Colonic mucosa (tissue), 4 donors: ENCODE measurements around the gene BRD3. TPM values are rescaled to one million over a fixed set of nuclear protein-coding genes. Genes with fewer than 3 reads are reported as not detected.

ENCODE experiments used
- DNase-seq: peaks from one replicate; pipeline ENCODE4 v3.0.0-alpha.2; 2020
- H3K27ac ChIP-seq: fragments of 200-600 bp; one replicate; pipeline ENCODE4 v1.8.0; 2021
- H3K27me3 ChIP-seq: fragments of 200-600 bp; one replicate; pipeline ENCODE4 v1.8.0; 2021
- H3K36me3 ChIP-seq: fragments of 200-600 bp; one replicate; pipeline ENCODE4 v1.8.0; 2021
- H3K4me1 ChIP-seq: fragments of 200-600 bp; one replicate; pipeline ENCODE4 v1.8.0; 2021; ENCODE audit warnings: mild to moderate bottlenecking
- H3K4me3 ChIP-seq: fragments of 200-600 bp; one replicate; pipeline ENCODE4 v1.8.0; 2021
- H3K9ac ChIP-seq, 2 donors: one replicate each; pipeline ENCODE4 v1.7.0; 2013; ENCODE audit warnings: control low read depth in 2 of 2, low read depth in 2 of 2, low read length in 2 of 2
- H3K9me3 ChIP-seq: fragments of 200-600 bp; one replicate; pipeline ENCODE4 v1.8.0; 2021
- intact Hi-C: fragments of 100-400 bp; cut with DNase I; formaldehyde crosslinking; loops from one replicate; pipeline ENCODE4 v1.14.1; 2022
- total RNA-seq, 2 donors: library from RNA; stranded (reverse); fragmentation: NEBNext Ultra II Directional in 1 of 2; extraction: Animal tissue kit (Norgen Biotek cat#: 25700) in 1 of 2; gene quantifications; one replicate each; pipeline ENCODE4 v1.2.1, GENCODE V29; 2021
- TF ChIP-seq, protein P1 (sequence below): fragments of 200-600 bp; IDR thresholded peaks from one replicate; pipeline ENCODE4 v1.8.0; 2022; ENCODE audit warnings: antibody characterized with exemption, mild to moderate bottlenecking
- donor health status: healthy.
- donor health status: DM: no; HTN: no; CAD: no.
- donor health status: DM: no; HTN: no; CAD: no.

The BRD3 gene
- total RNA-seq, 2 donors from 2014 or later: 26.8 to 50.9 TPM

DNA sequence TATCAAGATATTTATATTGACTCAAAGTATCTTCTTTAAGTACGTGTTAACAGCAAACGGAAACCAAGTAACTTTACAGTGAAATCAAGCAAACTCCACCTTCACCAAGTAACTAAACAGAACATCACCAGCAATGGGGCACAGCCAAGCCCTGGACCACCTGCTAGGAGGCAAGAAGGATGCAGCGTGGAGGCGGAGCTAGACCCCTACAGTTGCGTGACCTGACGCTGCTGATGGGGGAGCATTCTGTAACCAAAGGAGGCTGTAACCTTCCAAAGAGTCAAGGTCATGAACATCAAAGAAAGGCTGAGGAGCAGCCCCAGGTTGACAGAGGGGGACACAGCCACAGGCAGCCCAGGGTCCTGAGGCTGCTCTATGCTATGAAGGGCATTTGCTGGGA lies 81.8 kb downstream of the BRD3 start:
- H3K36me3 ChIP-seq: no peaks in the 10 kb centered on the region
- no peak for DNase-seq
- H3K9me3 ChIP-seq: no peaks in the 10 kb centered on the region
- intact Hi-C loops: no loop called here
- no peak overlapping the region for H3K9ac ChIP-seq
- no peaks in the 10 kb centered on the region for H3K4me1 ChIP-seq
- TF ChIP-seq, protein P1, sequence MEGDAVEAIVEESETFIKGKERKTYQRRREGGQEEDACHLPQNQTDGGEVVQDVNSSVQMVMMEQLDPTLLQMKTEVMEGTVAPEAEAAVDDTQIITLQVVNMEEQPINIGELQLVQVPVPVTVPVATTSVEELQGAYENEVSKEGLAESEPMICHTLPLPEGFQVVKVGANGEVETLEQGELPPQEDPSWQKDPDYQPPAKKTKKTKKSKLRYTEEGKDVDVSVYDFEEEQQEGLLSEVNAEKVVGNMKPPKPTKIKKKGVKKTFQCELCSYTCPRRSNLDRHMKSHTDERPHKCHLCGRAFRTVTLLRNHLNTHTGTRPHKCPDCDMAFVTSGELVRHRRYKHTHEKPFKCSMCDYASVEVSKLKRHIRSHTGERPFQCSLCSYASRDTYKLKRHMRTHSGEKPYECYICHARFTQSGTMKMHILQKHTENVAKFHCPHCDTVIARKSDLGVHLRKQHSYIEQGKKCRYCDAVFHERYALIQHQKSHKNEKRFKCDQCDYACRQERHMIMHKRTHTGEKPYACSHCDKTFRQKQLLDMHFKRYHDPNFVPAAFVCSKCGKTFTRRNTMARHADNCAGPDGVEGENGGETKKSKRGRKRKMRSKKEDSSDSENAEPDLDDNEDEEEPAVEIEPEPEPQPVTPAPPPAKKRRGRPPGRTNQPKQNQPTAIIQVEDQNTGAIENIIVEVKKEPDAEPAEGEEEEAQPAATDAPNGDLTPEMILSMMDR: no peak
- no peak overlapping the region for H3K4me3 ChIP-seq
- no peaks in the 10 kb centered on the region for H3K27me3 ChIP-seq
- no peak overlapping the region for H3K27ac ChIP-seq

DNA sequence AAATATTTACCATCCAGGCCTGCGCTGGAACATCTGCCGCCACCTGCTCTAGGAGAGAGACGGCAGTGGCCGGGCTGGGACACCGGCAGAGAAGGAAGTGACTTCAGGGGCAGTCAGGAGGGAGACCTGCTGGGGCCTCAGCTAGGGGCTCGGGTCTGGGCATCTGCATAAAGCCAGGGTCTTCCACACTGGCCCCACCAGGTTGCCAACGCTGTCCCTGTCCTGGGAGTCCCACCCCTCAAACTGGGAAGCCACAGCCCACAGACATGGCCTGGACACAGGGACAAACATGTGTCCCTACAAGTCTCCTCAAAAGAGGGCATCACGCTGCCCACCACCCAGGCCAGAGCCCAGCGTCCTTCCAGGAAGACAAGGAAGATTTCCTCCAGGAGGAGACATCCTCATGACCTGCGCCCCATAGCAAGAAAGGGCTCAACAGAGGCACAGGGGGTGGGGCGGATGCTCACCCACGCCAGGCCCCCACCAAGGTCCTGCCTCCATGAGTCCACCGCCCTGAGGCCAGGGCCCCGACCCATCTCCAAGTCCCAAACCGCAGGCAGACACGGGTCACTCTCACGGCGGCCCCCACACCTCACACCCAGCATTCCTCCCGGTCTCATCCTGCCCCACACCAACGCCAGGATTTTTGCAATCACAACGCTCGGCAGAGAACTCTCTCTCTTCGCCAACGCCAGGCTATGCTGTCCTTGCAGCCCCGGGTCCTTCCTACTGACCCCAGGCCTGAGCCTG lies 84.7 kb downstream of the BRD3 start:
- TF ChIP-seq, protein P1: no peak
- H3K4me1 ChIP-seq: no peaks in the 10 kb centered on the region
- DNase-seq: no peak
- H3K9me3 ChIP-seq: no peaks in the 10 kb centered on the region
- H3K4me3 ChIP-seq: no peak overlapping the region
- H3K27me3 ChIP-seq: no peaks in the 10 kb centered on the region
- peak overlapping the region in 1 of 2 donors; percentile 1 for H3K9ac ChIP-seq
- H3K27ac ChIP-seq: no peak overlapping the region
- H3K36me3 ChIP-seq: no peaks in the 10 kb centered on the region
- intact Hi-C loops: no loop called here

DNA sequence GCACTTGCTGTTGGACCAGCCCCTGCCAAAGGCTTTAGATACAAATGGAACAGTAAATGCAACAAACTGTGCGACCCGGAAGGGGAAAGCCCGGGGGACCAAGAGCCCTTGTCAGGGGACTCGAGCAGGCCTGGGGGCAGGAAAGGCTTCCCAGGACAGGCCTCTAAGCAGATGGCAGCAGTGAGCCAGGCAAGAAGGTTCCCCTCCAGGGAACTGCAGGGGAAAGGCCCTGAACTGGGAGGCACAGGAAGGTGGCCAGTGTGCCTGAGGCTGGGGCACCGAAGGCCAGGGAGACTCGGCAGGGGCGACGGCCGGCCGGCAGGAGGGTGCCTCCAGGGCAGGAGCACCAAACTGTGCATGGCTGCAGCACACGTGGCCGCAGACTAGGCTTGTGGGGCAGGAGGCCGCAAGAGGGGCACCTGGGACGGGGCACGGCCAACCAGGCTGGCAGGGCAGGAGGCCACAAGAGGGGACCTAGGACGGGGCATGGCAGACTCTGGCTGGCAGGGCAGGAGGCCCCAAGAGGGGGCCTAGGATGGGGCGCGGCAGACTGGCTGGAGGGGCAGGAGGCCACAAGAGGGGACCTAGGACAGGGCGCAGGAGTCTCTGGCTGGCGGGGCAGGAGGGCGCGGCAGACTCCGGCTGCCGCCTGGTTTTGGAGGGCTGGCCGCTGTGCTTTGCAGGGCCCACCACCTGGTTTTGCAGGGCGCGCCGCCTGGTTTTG lies 85.7 kb downstream of the BRD3 start:
- H3K4me3 ChIP-seq: no peak overlapping the region
- intact Hi-C loops: no loop called here
- DNase-seq: no peak
- H3K36me3 ChIP-seq: no peaks in the 10 kb centered on the region
- H3K9ac ChIP-seq: no peak overlapping the region
- H3K9me3 ChIP-seq: no peaks in the 10 kb centered on the region
- TF ChIP-seq, protein P1: no peak
- no peaks in the 10 kb centered on the region for H3K27me3 ChIP-seq
- no peak overlapping the region for H3K27ac ChIP-seq
- H3K4me1 ChIP-seq: no peaks in the 10 kb centered on the region

DNA sequence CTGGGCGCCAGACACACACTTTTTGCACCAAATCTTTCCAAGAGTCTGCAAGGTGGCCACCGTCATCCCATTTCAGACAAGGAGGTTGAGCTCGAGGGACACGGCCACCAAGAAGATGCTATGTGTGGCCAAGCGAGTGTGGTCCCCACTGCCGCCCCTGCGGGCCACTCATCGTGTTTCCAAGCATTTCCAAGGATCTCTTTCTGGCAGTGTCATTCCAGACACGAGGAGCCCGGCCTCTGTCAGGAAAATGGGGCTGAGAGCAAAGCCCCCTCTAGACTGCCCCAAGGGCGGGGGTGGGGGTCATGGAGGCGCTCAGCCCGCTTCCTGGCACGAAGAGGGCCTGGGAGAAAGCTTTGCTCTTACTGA lies 86.3 kb downstream of the BRD3 start:
- DNase-seq: no peak
- Histone ChIP-seq H3K4me3 (no peak overlapping the region), H3K4me1 (no peaks in the 10 kb centered on the region), H3K27ac (no peak overlapping the region), H3K9ac (no peak overlapping the region), H3K9me3 (no peaks in the 10 kb centered on the region), H3K27me3 (no peaks in the 10 kb centered on the region), H3K36me3 (no peaks in the 10 kb centered on the region)
- TF ChIP-seq, protein P1: no peak
- intact Hi-C loops: no loop called here

DNA sequence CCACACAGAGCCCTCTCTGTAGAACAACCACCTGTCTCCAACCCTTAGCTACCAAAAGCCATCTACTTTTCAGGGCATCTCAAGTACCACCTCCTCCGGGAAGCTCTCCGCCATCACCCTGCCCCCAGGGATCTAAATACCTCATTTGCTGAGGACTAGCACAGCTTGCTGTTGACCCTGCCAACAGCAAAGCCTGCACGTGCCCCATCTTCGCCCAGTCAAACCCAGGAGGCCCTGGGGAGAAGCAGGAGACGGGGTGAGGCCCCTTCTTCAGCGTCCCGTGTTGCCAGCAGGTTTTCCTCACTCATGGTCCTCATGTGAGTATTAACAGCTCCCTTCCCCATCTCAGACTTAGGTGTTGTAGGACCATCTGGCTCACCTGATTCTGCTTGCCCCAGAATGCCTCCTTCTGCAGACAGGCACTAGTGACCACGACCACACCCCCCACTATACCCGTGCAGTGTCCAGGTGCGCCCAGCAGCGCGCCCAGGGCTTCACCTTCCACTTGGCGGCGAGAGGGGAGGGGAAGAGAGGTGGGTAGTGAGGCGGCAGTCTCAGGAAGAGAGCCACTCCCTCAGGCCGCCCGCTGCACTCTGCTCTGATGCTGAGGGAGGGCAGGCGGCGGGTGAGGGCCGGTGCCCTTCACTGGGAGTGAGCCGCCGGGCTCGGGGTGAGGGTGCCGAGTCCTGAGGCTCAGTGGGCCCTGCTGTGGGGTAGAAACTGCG lies 86.8 kb downstream of the BRD3 start:
- Histone ChIP-seq H3K27me3 (no peaks in the 10 kb centered on the region), H3K27ac (no peak overlapping the region), H3K4me3 (no peak overlapping the region), H3K9ac (no peak overlapping the region), H3K36me3 (no peaks in the 10 kb centered on the region), H3K9me3 (no peaks in the 10 kb centered on the region), H3K4me1 (no peaks in the 10 kb centered on the region)
- intact Hi-C loops: no loop called here
- TF ChIP-seq, protein P1: no peak
- DNase-seq: no peak

Other genes with a start within 250 kb of the BRD3 start
- gene VAV2, start 75.7 kb downstream of the BRD3 start, total RNA-seq: 10 to 100 TPM; 30.7 to 45.1 TPM
- 1 to 10 TPM; 5.2 to 6.9 TPM for gene BRD3OS, start 42.5 kb downstream of the BRD3 start, total RNA-seq
- 10 to 100 TPM; 22.6 to 38.2 TPM for gene WDR5, start 68.1 kb upstream of the BRD3 start, total RNA-seq
- gene RNU6ATAC, start 96.5 kb upstream of the BRD3 start, total RNA-seq: 100 to 1,000 TPM in 1 of 2 donors, 10 to 100 TPM in 1; 23.0 to 104 TPM